Esophagus muscularis mucosa (tissue), 3 donors: Measurements from ENCODE around the gene ZEB2.

Experiments
- POLR2A ChIP-seq: fragments of 450-650 bp; IDR thresholded peaks from one replicate; pipeline ENCODE4 v1.6.1; 2017; ENCODE audit warnings: antibody characterized with exemption, moderate library complexity, mild to moderate bottlenecking, low read depth
- POLR2AphosphoS5 ChIP-seq, 2 donors: sonication (generic); formaldehyde crosslinking; IDR thresholded peaks; one replicate each; pipeline ENCODE4 v1.6.1; 2017; ENCODE audit warnings: antibody characterized with exemption in 2 of 2
- TF ChIP-seq, protein P1 (sequence below), 3 experiments: fragments of 200-600 bp in 2 of 3; fragments of 450-650 bp in 1 of 3; sonication (generic) in 2 of 3; IDR thresholded peaks; one replicate each; pipeline ENCODE4 v1.5.1; 2017 to 2019; ENCODE audit warnings: antibody characterized with exemption in 3 of 3, mild to moderate bottlenecking in 2 of 3, moderate library complexity in 1 of 3

DNA sequence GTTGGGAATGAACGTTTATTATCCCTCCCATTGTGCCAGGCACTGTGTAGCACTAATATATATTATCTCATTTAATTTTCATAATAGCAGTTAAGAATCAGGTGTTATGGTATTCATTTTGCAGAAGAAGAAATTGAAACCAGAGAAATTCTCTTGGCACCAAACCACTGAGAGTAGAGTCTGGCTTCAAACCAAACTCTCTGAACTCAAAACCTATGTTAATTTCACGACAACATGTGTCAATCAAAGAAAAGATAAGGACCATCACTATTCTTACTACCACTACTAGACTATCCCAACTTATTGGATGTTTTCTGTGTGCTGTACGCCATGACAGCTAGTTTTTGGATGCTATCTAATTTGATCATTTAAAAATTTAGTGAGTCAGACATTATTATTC lies 24.1 kb upstream of the ZEB2 start:
- TF ChIP-seq, protein P1, sequence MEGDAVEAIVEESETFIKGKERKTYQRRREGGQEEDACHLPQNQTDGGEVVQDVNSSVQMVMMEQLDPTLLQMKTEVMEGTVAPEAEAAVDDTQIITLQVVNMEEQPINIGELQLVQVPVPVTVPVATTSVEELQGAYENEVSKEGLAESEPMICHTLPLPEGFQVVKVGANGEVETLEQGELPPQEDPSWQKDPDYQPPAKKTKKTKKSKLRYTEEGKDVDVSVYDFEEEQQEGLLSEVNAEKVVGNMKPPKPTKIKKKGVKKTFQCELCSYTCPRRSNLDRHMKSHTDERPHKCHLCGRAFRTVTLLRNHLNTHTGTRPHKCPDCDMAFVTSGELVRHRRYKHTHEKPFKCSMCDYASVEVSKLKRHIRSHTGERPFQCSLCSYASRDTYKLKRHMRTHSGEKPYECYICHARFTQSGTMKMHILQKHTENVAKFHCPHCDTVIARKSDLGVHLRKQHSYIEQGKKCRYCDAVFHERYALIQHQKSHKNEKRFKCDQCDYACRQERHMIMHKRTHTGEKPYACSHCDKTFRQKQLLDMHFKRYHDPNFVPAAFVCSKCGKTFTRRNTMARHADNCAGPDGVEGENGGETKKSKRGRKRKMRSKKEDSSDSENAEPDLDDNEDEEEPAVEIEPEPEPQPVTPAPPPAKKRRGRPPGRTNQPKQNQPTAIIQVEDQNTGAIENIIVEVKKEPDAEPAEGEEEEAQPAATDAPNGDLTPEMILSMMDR (IDR thresholded peaks at IDR 0.05) = no peak
- TF ChIP-seq POLR2A (no peak), POLR2AphosphoS5 (IDR thresholded peaks at IDR 0.05) (no peak)
